ENCODE data around the gene KRTAP4-2. TPM values are rescaled to one million over a fixed set of nuclear protein-coding genes. Genes with fewer than 3 reads are reported as not detected.
"Not testable (repeated sequence)": the region's sequence is repeated elsewhere in the genome, so short reads cannot be mapped to it uniquely, and the experiment has no call there.

KRTAP4-2 gene
- total RNA-seq, 3 donors from 2014 or later, result not detected

DNA sequence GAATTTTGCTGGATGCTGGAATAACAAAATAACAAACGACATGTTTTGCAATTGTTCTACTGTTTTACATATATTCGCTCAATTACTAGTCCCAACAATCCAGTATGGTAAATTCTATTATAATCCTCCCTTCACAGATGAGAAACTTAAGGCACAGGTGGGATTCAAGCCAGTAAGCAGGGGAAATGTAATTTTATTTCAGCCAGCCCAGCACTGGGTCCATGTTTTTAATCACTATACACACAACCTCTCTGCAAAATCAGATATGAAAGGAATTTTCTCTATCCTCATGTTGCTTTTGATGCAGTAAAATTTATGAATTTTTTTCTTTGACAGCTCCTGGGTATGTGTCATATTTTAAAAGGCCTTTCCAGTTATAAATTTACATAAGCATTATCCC lies 32.8 kb downstream of the KRTAP4-2 start:
- TF ChIP-seq, protein P1, sequence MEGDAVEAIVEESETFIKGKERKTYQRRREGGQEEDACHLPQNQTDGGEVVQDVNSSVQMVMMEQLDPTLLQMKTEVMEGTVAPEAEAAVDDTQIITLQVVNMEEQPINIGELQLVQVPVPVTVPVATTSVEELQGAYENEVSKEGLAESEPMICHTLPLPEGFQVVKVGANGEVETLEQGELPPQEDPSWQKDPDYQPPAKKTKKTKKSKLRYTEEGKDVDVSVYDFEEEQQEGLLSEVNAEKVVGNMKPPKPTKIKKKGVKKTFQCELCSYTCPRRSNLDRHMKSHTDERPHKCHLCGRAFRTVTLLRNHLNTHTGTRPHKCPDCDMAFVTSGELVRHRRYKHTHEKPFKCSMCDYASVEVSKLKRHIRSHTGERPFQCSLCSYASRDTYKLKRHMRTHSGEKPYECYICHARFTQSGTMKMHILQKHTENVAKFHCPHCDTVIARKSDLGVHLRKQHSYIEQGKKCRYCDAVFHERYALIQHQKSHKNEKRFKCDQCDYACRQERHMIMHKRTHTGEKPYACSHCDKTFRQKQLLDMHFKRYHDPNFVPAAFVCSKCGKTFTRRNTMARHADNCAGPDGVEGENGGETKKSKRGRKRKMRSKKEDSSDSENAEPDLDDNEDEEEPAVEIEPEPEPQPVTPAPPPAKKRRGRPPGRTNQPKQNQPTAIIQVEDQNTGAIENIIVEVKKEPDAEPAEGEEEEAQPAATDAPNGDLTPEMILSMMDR (IDR thresholded peaks at IDR 0.05), result no peak
- H3K9me3 ChIP-seq, result peaks cover 10% of the 10 kb centered on the region

GRCh38 chr17:41144846-41145245 lies 33.2 kb downstream of the KRTAP4-2 start:
- ATAC-seq (no peak), DNase-seq (no peak)
- intact Hi-C loops (cut with DNase I, micrococcal nuclease), result no loop called here
- Histone ChIP-seq H3K4me1 (ENCODE audit: low read depth) (no peaks in the 10 kb centered on the region), H3K4me3 (no peak overlapping the region), H3K36me3 (ENCODE audit: low read depth) (no peaks in the 10 kb centered on the region), H3K9me3 (peaks cover 10% of the 10 kb centered on the region)
- TF ChIP-seq, protein P1 (IDR thresholded peaks at IDR 0.05), result no peak

More for the DNA sequence above, 32.8 kb downstream of the KRTAP4-2 start:
- ATAC-seq, result no peak
- Histone ChIP-seq H3K4me3 (no peak overlapping the region), H3K4me1 (ENCODE audit: low read depth) (no peaks in the 10 kb centered on the region), H3K36me3 (ENCODE audit: low read depth) (no peaks in the 10 kb centered on the region)
- intact Hi-C loops (cut with DNase I, micrococcal nuclease), result no loop called here
- no peak for DNase-seq

DNA sequence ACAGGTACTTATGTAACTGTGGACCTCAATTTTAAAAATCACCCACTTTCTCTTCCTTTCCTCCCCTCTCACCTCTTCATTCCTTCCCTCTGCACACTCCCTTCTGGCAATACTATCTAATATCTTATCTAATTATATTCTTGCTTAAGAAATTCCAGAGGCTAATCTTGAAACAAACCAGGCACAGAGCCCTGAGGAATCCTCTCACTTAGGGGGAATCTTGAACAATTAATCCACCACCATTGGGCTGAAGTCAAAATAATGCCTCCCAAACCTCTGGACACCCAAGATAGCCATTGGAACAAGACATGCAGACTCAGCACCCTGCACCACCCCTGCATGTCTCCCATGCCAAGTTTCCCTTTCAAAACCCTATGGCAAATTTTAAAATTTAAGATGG lies 36.7 kb downstream of the KRTAP4-2 start:
- TF ChIP-seq, protein P1 (IDR thresholded peaks at IDR 0.05), result no peak
- intact Hi-C loops (cut with DNase I, micrococcal nuclease), result no loop called here
- H3K36me3 ChIP-seq (ENCODE audit: low read depth), result no peaks in the 10 kb centered on the region
- peaks cover 10% of the 10 kb centered on the region for H3K9me3 ChIP-seq
- H3K4me1 ChIP-seq (ENCODE audit: low read depth), result no peaks in the 10 kb centered on the region
- DNase-seq (no peak), ATAC-seq (no peak)
- no peak overlapping the region for H3K4me3 ChIP-seq

- H3K4me1 ChIP-seq (ENCODE audit: low read depth), result no peaks in the 10 kb centered on the region
- H3K4me3 ChIP-seq, result no peak within 1 kb of the TSS
- intact Hi-C loops (cut with DNase I, micrococcal nuclease), result no loop called here
- DNase-seq, result no peak
- no peak for ATAC-seq
- no peaks in the 10 kb centered on the region for H3K36me3 ChIP-seq (ENCODE audit: low read depth)
- H3K9me3 ChIP-seq, result peaks cover 10% of the 10 kb centered on the region
- TF ChIP-seq, protein P1 (IDR thresholded peaks at IDR 0.05), result no peak
Measured at GRCh38 chr17:41140360-41141131, 37.5 kb downstream of the KRTAP4-2 start, which contains the start of gene KRTAP4-6. Gene KRTAP4-6, minus strand, starts transcription at chr17:41140544. Its CDS starts 57 bp downstream, at chr17:41140487.

DNA sequence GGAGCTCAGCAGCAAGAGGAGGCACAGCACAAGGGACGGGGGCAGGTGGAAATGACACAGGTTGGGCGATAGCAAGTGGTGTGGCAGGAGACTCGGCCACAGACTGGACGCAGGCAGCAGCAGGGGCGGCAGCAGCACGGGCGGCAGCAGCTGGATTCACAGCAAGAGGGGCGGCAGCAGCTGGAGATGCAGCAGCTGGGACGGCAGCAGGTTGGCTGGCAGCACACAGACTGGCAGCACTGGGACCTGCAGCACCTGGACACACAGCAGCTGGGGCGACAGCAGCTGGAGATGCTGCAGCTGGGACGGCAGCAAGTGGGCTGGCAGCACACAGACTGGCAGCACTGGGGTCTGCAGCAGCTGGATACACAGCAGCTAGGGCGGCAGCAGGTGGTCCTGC lies 38.2 kb downstream of the KRTAP4-2 start:
- H3K4me3 ChIP-seq; ATAC-seq; H3K36me3 ChIP-seq (ENCODE audit: low read depth); intact Hi-C loops (cut with DNase I, micrococcal nuclease); H3K9me3 ChIP-seq; H3K4me1 ChIP-seq (ENCODE audit: low read depth): not testable (repeated sequence)
- peak in 1 of 3 donors; percentile 44 for DNase-seq

DNA sequence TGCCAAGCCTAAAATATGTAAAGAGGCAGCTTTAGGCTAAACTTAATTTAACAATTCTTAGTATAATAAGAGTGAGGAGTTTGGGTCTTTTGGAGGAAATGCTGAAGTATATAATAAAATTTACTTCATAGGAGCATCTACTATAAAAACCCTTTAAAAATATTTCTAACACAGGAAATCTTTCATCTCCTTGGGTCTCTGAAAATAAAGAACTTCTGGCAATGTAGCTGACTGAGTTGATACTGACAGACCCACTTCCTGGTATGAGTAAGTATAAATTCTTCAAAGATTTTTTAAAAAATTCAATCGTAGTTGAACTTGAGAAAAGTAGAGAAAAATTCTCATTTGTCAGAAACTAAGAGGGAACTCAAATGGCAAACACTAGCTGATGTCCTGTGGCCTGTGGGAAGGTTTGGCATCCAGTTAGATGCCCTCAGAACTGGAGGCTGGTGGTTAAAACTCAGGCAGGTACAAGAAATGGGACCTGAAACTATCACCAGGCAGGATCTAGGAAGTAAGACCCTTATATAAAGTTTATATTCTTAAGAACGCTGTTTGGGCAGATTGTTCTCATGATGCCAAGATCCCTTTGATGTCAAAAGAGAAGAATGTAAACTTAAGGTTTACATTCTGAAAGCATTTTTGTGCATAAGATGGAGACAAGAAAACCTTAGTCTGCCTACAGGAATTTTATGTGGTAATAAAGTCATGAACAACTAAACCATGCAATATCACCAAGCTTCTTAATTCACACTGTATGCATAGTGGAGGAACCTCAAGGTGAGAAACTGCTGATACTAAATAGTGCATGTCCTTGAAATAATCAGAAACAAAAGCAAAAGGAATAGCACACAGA lies 43.9 kb downstream of the KRTAP4-2 start:
- no peaks in the 10 kb centered on the region for H3K9me3 ChIP-seq
- no peak for DNase-seq
- TF ChIP-seq, protein P1 (IDR thresholded peaks at IDR 0.05), result no peak
- no peaks in the 10 kb centered on the region for H3K36me3 ChIP-seq (ENCODE audit: low read depth)
- no peak for ATAC-seq
- H3K4me3 ChIP-seq, result no peak overlapping the region
- no peaks in the 10 kb centered on the region for H3K4me1 ChIP-seq (ENCODE audit: low read depth)
- intact Hi-C loops (cut with DNase I, micrococcal nuclease), result no loop called here

Data from mucosa of descending colon (tissue), 3 donors.